Measurements from ENCODE around the gene NUDC.

NUDC gene

DNA sequence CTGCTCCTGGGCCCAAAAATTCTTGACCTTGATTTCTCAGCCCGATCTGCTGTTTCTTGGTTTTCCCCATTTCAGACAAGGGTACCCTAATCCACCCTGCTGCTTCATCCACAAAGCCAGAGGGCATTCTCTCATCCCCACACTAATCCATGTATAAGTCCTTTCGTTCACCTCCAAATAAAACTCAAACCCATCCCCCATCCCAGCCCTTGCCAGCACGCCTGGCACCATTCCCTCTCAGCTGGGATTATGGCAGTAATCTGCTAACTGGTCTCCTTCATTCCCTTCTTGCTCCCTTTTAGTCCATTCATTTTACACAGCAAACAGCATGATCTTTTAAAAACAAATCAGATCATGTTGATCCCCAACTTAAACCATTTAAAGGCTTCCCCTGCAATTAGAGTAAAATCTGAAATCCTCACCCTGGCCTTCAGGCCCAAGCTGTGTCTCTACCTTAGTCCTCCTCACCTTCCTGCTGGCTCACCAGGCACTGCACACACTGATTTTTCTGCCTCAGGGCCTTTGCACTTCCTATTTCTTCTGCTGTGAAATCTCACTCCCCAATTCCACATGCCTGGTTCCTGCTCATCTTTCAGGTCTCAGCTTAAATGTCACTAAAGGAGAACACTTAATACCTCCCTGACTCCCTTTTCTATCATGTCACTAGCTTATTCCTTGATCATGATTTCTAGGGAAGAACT lies 59.8 kb downstream of the NUDC start:
- no peaks in the 10 kb centered on the region for H3K9me3 ChIP-seq (ENCODE audit: control insufficient read depth, insufficient read depth, low read depth, low read length)
- H3K4me3 ChIP-seq (ENCODE audit: low read depth, low read length), result no peak overlapping the region
- H3K27ac ChIP-seq (ENCODE audit: extremely low read depth, low read depth, low read length), result no peak overlapping the region
- POLR2A ChIA-PET, result no interaction called here
- no peaks in the 10 kb centered on the region for H3K4me1 ChIP-seq (ENCODE audit: control insufficient read depth, insufficient read depth, low read length)
- no peaks in the 10 kb centered on the region for H3K36me3 ChIP-seq (ENCODE audit: control insufficient read depth in 2 of 2, insufficient read depth in 1 of 2, low read length in 2 of 2)
- CTCF ChIA-PET, result interaction anchor here (0.7 to 2.4 kb wide), 5 partner anchors 12 to 62 kb away, joined by 3 to 9 read pairs (median 4); partner anchors contain the start of gene TRNP1
- TF ChIP-seq, protein P1, sequence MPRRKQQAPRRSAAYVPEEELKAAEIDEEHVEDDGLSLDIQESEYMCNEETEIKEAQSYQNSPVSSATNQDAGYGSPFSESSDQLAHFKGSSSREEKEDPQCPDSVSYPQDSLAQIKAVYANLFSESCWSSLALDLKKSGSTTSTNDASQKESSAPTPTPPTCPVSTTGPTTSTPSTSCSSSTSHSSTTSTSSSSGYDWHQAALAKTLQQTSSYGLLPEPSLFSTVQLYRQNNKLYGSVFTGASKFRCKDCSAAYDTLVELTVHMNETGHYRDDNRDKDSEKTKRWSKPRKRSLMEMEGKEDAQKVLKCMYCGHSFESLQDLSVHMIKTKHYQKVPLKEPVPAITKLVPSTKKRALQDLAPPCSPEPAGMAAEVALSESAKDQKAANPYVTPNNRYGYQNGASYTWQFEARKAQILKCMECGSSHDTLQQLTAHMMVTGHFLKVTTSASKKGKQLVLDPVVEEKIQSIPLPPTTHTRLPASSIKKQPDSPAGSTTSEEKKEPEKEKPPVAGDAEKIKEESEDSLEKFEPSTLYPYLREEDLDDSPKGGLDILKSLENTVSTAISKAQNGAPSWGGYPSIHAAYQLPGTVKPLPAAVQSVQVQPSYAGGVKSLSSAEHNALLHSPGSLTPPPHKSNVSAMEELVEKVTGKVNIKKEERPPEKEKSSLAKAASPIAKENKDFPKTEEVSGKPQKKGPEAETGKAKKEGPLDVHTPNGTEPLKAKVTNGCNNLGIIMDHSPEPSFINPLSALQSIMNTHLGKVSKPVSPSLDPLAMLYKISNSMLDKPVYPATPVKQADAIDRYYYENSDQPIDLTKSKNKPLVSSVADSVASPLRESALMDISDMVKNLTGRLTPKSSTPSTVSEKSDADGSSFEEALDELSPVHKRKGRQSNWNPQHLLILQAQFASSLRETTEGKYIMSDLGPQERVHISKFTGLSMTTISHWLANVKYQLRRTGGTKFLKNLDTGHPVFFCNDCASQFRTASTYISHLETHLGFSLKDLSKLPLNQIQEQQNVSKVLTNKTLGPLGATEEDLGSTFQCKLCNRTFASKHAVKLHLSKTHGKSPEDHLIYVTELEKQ (tag by site-specific recombination; IDR thresholded peaks at IDR 0.05; ENCODE audit: borderline replicate concordance), result no peak
- TF ChIP-seq ZNF623 (tag by site-specific recombination; IDR thresholded peaks at IDR 0.05), result peak; percentile 96
- TF ChIP-seq SP7 (tag by site-specific recombination; IDR thresholded peaks at IDR 0.05), result no peak

DNA sequence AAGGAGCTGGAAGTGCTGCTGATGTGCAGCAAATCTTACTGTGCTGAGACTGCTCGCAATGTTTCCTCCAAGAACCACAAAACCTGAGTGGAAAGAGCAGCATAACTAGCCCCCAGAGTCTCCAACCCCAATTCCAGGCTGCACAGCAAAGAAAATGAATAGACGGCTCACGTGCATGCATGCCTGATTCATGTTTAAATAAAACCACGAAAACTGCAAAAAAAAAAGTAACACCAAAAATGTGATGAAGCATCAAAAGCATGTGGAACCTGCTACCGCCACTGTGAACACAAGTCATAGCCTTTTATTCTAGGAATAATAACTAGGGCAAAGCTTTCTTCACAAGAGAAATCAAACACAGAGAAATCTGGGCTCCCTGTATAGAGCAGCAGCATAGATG lies 62.3 kb downstream of the NUDC start:
- H3K9me3 ChIP-seq (ENCODE audit: control insufficient read depth, insufficient read depth, low read depth, low read length), result no peaks in the 10 kb centered on the region
- H3K27ac ChIP-seq (ENCODE audit: extremely low read depth, low read depth, low read length), result no peak overlapping the region
- TF ChIP-seq, protein P2, sequence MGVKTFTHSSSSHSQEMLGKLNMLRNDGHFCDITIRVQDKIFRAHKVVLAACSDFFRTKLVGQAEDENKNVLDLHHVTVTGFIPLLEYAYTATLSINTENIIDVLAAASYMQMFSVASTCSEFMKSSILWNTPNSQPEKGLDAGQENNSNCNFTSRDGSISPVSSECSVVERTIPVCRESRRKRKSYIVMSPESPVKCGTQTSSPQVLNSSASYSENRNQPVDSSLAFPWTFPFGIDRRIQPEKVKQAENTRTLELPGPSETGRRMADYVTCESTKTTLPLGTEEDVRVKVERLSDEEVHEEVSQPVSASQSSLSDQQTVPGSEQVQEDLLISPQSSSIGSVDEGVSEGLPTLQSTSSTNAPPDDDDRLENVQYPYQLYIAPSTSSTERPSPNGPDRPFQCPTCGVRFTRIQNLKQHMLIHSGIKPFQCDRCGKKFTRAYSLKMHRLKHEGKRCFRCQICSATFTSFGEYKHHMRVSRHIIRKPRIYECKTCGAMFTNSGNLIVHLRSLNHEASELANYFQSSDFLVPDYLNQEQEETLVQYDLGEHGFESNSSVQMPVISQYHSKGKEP (tag by site-specific recombination; IDR thresholded peaks at IDR 0.05), result no peak
- TF ChIP-seq ZNF138 (tag by site-specific recombination; IDR thresholded peaks at IDR 0.05; ENCODE audit: borderline replicate concordance) (no peak), SALL2 (tag by site-specific recombination; IDR thresholded peaks at IDR 0.05; ENCODE audit: borderline replicate concordance) (no peak), ZNF433 (tag by site-specific recombination; IDR thresholded peaks at IDR 0.05; ENCODE audit: low read depth) (no peak)
- TF ChIP-seq, protein P3, sequence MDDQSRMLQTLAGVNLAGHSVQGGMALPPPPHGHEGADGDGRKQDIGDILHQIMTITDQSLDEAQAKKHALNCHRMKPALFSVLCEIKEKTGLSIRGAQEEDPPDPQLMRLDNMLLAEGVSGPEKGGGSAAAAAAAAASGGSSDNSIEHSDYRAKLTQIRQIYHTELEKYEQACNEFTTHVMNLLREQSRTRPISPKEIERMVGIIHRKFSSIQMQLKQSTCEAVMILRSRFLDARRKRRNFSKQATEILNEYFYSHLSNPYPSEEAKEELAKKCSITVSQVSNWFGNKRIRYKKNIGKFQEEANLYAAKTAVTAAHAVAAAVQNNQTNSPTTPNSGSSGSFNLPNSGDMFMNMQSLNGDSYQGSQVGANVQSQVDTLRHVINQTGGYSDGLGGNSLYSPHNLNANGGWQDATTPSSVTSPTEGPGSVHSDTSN (CRISPR knock-in tag; IDR thresholded peaks at IDR 0.05), result no peak
- TF ChIP-seq, protein P4, sequence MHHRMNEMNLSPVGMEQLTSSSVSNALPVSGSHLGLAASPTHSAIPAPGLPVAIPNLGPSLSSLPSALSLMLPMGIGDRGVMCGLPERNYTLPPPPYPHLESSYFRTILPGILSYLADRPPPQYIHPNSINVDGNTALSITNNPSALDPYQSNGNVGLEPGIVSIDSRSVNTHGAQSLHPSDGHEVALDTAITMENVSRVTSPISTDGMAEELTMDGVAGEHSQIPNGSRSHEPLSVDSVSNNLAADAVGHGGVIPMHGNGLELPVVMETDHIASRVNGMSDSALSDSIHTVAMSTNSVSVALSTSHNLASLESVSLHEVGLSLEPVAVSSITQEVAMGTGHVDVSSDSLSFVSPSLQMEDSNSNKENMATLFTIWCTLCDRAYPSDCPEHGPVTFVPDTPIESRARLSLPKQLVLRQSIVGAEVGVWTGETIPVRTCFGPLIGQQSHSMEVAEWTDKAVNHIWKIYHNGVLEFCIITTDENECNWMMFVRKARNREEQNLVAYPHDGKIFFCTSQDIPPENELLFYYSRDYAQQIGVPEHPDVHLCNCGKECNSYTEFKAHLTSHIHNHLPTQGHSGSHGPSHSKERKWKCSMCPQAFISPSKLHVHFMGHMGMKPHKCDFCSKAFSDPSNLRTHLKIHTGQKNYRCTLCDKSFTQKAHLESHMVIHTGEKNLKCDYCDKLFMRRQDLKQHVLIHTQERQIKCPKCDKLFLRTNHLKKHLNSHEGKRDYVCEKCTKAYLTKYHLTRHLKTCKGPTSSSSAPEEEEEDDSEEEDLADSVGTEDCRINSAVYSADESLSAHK (tag by site-specific recombination; IDR thresholded peaks at IDR 0.05), result no peak
- no peaks in the 10 kb centered on the region for H3K36me3 ChIP-seq (ENCODE audit: control insufficient read depth in 2 of 2, insufficient read depth in 1 of 2, low read length in 2 of 2)
- POLR2A ChIA-PET, result no interaction called here
- no peaks in the 10 kb centered on the region for H3K4me1 ChIP-seq (ENCODE audit: control insufficient read depth, insufficient read depth, low read length)
- H3K4me3 ChIP-seq (ENCODE audit: low read depth, low read length), result no peak overlapping the region
- CTCF ChIA-PET, result interaction anchor here (1.1 to 1.8 kb wide), 2 partner anchors 11 to 36 kb away, joined by 7 to 8 read pairs; no protein-coding TSS in a partner anchor

DNA sequence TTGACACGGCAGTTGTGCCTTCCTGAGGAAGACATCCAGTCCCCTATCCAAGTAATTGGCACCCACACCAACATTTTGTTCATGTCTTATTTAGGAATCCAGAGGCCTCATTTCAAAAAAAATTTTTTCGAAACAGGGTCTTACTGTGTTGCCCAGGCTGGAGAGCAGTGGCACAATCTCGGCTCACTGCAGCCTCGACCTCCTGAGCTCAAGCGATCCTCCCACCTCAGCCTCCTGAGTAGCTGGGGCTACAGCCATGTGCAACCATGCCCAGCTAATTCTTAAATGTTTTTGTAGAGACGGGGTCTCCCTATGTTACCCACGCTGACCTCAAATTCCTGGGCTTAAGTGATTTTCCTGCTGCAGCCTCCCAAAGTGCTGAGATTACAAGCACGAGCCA lies 62.7 kb downstream of the NUDC start:
- no peaks in the 10 kb centered on the region for H3K4me1 ChIP-seq (ENCODE audit: control insufficient read depth, insufficient read depth, low read length)
- ChIA-PET POLR2A (no interaction called here), CTCF (interaction anchor here (1.1 to 1.8 kb wide), 3 partner anchors 10 to 36 kb away, joined by 4 to 8 read pairs (median 7); partner anchors contain the start of gene KDF1)
- no peak overlapping the region for H3K27ac ChIP-seq (ENCODE audit: extremely low read depth, low read depth, low read length)
- no peaks in the 10 kb centered on the region for H3K9me3 ChIP-seq (ENCODE audit: control insufficient read depth, insufficient read depth, low read depth, low read length)
- H3K36me3 ChIP-seq (ENCODE audit: control insufficient read depth in 2 of 2, insufficient read depth in 1 of 2, low read length in 2 of 2), result no peaks in the 10 kb centered on the region
- no peak overlapping the region for H3K4me3 ChIP-seq (ENCODE audit: low read depth, low read length)
- TF ChIP-seq, protein P5, sequence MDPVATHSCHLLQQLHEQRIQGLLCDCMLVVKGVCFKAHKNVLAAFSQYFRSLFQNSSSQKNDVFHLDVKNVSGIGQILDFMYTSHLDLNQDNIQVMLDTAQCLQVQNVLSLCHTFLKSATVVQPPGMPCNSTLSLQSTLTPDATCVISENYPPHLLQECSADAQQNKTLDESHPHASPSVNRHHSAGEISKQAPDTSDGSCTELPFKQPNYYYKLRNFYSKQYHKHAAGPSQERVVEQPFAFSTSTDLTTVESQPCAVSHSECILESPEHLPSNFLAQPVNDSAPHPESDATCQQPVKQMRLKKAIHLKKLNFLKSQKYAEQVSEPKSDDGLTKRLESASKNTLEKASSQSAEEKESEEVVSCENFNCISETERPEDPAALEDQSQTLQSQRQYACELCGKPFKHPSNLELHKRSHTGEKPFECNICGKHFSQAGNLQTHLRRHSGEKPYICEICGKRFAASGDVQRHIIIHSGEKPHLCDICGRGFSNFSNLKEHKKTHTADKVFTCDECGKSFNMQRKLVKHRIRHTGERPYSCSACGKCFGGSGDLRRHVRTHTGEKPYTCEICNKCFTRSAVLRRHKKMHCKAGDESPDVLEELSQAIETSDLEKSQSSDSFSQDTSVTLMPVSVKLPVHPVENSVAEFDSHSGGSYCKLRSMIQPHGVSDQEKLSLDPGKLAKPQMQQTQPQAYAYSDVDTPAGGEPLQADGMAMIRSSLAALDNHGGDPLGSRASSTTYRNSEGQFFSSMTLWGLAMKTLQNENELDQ (tag by site-specific recombination; IDR thresholded peaks at IDR 0.05; ENCODE audit: low read depth), result no peak
- TF ChIP-seq ZNF768 (tag by site-specific recombination; IDR thresholded peaks at IDR 0.05), result no peak
